AG09309 (cell line): Measurements from ENCODE around the gene RERE.
"Not testable (repeated sequence)": the region's sequence is repeated elsewhere in the genome, so short reads cannot be mapped to it uniquely, and the experiment has no call there.

Source experiments
- DNase-seq: peaks from one replicate; pipeline ENCODE4 v3.0.0-alpha.2; 2010; ENCODE audit warnings: low read depth
- H3K4me3 ChIP-seq: 2 replicates; pipeline ENCODE4 v1.5.1; 2011; ENCODE audit warnings: mild to moderate bottlenecking, low read depth, low read length, moderate library complexity; ENCODE audit not compliant: control insufficient read depth
- TF ChIP-seq, protein P1 (sequence below): IDR thresholded peaks from 2 replicates; pipeline ENCODE4 v1.5.1; 2011; ENCODE audit warnings: mild to moderate bottlenecking, low read depth, low read length, inconsistent platforms; ENCODE audit not compliant: insufficient read depth, control insufficient read depth; ENCODE audit errors: missing control alignments

The RERE gene

GRCh38 chr1:8450312-8450711 is 367.1 kb downstream of the RERE start:
- no peak for DNase-seq
- TF ChIP-seq, protein P1, sequence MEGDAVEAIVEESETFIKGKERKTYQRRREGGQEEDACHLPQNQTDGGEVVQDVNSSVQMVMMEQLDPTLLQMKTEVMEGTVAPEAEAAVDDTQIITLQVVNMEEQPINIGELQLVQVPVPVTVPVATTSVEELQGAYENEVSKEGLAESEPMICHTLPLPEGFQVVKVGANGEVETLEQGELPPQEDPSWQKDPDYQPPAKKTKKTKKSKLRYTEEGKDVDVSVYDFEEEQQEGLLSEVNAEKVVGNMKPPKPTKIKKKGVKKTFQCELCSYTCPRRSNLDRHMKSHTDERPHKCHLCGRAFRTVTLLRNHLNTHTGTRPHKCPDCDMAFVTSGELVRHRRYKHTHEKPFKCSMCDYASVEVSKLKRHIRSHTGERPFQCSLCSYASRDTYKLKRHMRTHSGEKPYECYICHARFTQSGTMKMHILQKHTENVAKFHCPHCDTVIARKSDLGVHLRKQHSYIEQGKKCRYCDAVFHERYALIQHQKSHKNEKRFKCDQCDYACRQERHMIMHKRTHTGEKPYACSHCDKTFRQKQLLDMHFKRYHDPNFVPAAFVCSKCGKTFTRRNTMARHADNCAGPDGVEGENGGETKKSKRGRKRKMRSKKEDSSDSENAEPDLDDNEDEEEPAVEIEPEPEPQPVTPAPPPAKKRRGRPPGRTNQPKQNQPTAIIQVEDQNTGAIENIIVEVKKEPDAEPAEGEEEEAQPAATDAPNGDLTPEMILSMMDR, result no peak
- H3K4me3 ChIP-seq, result no peak overlapping the region

- H3K4me3 ChIP-seq, result no peak overlapping the region; the same call in 1 of the 2 replicates
- TF ChIP-seq, protein P1, result no peak
- no peak for DNase-seq
Measured at GRCh38 chr1:8448911-8449661, 368.4 kb downstream of the RERE start.

- DNase-seq, H3K4me3 ChIP-seq: not testable (repeated sequence)
Measured at GRCh38 chr1:8448505-8448904, 368.9 kb downstream of the RERE start.

DNA sequence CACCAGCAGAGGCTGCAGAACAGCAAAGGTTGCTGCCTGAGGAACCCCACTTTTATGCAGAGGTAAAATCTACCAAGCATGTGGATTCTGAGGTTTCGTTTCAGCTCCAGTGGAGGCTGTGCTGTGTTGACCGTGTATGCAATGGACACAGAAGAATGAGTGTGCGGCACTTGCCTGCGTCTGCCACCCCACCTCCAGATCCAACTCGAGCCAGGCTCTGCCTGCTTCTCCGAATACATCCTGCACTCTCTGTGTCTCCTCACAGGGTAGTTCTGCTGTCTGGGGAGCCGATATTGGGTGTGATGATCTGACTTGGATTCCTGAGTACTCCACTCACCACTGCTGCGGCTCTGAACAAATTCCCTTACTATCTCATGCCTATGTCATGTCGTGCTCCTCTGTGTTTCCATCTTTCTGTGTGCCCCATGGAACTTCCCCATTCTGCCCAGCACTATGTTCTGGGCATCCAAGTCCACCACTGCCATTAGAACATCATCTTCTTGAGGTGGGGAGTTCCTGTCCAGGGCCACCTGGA is 369.8 kb downstream of the RERE start:
- no peak overlapping the region for H3K4me3 ChIP-seq
- no peak for DNase-seq
- TF ChIP-seq, protein P1, result no peak

GRCh38 chr1:8446119-8446518 is 371.3 kb downstream of the RERE start:
- H3K4me3 ChIP-seq, DNase-seq: not testable (repeated sequence)

- TF ChIP-seq, protein P1, result peak; percentile 19
- DNase-seq, result no peak
- H3K4me3 ChIP-seq, result no peak overlapping the region
Measured at GRCh38 chr1:8443558-8444194, 373.8 kb downstream of the RERE start.

DNA sequence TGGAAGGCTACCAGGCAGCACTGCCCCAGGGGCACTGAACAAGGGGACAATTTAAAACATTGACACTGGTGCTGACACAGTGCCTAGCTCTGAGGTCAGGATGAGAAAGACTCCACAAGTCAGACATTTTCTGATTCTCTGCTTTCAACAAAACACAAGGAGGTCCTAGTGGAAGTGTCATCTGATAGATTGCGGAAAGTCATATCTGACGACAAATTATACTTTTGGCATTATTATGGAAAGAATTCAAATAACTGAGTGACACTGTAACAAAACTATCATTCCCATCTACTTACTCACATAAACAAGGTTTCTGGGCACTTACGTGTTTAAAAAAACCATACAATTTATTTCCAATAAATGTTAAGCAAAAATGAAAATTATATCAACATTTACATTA is 376.0 kb downstream of the RERE start:
- DNase-seq, result no peak
- no peak overlapping the region for H3K4me3 ChIP-seq
- TF ChIP-seq, protein P1, result no peak
